NCI-H526 treated with DMSO at 0.1 percent for 48 hours (cell line): ENCODE results near the gene PARVG.

Source experiments
- DNase-seq: peaks from one replicate; lab custom pipeline; 2025; lab: John Stamatoyannopoulos, UW

PARVG gene, protein sequence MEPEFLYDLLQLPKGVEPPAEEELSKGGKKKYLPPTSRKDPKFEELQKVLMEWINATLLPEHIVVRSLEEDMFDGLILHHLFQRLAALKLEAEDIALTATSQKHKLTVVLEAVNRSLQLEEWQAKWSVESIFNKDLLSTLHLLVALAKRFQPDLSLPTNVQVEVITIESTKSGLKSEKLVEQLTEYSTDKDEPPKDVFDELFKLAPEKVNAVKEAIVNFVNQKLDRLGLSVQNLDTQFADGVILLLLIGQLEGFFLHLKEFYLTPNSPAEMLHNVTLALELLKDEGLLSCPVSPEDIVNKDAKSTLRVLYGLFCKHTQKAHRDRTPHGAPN

GRCh38 chr22:44180706-44181032, at the start of gene PARVG:
PARVG (plus strand) TSS chr22:44180925; CDS start chr22:44183330, 2,405 bp downstream.
- DNase-seq: no peak

- no peak for DNase-seq
These were observed 49.3 kb upstream of the PARVG start for GRCh38 chr22:44131412-44131811.

DNA sequence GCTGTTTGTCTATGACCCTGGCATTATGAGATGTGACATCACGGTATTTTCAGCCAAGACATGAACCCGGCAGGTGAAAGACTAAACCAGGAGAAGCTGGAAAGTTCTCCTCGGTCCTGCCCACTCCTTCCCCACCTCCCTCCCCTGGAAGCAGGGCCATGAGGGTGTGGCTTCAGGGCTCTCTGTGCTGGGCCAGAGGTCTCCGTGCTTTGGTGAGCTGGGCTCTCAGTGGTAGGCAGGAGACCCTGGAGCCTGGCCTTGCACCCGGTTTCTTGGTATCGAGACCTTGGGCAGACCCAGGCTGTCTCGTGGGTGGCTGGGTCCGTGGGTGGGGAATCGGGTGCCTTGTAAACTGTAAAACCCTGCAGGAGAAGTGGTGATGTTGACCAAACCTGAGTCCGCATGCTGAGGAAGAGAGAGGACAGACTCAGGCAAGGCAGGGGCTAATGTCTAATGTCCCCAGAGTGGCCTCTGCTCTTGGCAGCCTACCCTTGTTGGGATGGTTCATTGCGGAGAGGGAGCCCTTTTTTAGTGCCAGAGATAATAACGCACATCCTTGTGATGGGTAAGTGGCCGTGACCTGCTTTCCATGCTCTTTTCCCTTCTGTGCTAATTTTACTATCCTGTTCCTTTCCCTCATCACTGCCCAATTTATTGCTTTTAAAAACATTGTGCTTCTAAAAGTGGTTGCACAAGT, 48.6 kb upstream of the PARVG start:
- DNase-seq: no peak

DNA sequence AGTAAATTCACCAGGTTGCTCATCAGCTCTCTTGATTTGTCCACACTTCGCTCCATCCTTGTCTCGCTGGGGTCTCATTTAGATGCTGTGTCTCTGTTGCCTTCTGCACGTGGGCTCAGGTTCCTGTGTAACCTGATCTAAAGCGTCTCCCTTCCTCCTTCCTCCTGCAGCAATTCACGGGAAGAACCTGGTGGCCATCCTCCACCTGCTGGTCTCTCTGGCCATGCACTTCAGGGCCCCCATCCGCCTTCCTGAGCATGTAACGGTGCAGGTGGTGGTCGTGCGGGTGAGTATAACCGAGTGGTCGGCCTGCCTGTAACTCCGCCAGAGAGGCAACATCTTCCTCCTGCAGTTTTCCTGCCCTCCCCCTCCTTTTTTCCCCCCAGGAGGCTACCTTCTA, 48.0 kb upstream of the PARVG start:
- no peak for DNase-seq

GRCh38 chr22:44133161-44133560, 47.6 kb upstream of the PARVG start:
- no peak for DNase-seq

GRCh38 chr22:44133901-44134571, 46.7 kb upstream of the PARVG start:
- DNase-seq: no peak

- no peak for DNase-seq
These were observed 44.6 kb upstream of the PARVG start for GRCh38 chr22:44136112-44136511.

DNA sequence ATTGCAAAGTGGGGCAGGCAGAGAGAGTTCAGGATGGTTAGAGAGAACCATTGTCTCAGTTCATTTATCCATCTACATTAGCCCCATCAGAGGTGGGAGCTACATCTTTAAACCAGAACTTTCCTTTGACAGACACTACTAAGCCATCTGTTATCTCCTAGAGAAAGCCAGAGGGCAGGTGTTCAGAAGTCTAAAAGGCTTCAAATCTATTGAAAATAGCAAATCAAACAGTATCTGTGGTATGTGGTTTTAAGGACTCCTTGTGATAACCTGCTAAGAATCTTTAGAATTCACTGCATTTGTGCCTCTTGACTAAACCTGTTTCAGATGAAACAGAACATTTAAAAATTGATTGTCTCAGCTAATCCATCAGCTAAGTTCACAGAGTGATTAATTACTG, 43.9 kb upstream of the PARVG start:
- no peak for DNase-seq

GRCh38 chr22:44137415-44137814, 43.3 kb upstream of the PARVG start:
- no peak for DNase-seq

DNA sequence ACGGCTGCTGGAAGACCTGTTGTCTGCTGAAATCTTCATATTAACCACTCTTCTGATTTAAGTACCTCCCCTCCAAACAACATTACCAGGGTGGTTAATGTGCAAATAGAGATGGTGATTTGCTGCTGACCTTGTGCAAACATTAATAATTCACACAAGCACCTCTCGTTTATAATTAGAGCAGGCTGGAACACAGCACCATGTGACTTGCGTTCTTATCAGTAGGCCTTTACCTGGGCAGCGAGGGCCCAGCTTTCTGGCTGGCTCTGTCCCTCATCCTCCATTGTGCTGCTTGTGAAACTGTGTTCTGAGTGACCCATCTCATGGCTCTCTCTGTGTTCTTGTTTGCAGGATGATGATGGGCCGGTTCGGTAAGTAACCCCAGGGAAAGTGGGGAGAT, 41.0 kb upstream of the PARVG start:
- no peak for DNase-seq

GRCh38 chr22:44142421-44143104, 38.2 kb upstream of the PARVG start:
- DNase-seq: no peak

- DNase-seq: no peak
These were observed 37.6 kb upstream of the PARVG start for GRCh38 chr22:44143105-44143474.

- no peak for DNase-seq
These were observed 37.1 kb upstream of the PARVG start for GRCh38 chr22:44143579-44143978.

DNA sequence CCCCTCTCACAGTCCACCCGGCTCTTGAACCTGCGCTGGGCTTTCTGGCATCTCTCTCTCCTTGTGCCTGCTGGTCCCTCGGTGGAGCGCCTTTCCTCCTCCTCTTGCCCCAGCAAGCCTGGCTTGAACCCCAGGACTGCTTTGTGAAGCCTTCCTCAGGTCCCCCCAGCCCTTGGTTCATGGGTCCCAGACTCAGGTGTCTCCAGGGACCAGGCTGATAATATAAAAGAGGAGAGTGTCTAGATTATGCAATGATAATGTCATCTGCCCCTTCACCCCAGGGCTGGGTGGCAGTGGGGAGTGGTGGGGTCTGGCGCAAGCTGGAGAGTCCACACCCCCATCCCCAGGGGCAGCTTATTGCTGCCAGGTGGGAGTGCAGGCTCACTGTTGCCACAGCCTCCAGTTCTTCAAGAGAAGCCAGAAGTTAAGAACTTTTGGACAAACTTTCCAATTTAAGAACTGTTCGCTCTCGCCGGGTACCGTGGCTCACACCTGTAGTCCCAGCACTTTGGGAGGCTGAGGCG, 36.6 kb upstream of the PARVG start:
- DNase-seq: no peak

DNA sequence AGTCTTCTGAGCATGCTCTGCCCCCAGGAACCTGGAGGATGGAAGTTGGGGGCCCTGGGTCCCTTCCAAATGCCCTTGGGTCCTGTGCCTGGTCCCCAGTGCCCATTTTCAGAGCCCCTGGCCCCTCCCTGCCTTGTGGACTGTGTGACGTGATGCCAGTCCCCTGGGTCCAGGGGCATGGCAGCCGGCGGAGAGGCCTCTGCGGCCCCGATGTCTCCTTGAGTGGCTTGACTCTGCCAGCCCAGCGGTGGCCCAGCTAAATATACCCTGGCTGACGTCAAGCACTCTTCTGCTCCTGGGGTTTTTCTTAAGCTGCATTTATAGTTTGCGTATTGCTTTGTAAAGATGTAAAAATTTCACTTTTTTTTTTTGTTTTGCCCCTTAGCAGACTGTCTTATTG, 35.2 kb upstream of the PARVG start:
- DNase-seq: no peak

DNA sequence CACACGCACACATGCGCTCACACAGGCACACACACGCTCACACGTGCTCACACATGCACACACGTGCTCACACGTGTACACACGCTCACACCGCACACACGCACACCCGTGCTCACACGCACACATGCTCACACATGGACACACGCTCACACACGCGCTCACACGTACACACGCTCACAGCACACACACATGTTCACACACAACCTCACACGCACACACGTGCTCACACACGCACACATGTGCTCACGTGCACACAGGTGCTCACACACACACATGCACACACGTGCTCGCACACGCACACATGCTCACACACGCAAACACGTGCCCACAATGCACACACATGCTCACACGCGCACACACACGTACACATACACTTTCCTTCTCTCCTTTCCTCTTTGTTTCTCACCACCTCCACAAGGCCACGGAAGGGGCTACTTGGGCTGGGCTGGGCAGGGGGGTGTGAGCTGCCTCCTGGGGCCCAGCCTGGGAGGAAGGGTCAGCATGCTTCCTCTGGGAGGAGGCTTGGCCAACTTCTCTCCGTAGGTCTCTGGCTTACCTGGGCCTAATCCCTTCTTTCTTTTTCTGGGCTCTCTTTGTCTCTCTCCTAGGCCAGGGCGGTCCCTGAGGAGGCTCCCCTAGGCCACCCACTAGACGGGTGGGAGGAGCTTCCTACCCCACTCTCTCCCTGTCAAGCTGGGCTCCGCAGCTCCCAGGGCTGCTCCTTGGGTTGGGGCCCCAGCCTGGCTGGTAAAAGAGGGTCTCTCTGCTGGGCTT, 34.5 kb upstream of the PARVG start:
- no peak for DNase-seq

GRCh38 chr22:44147008-44147645, 33.6 kb upstream of the PARVG start:
- DNase-seq: no peak

- DNase-seq: no peak
These were observed 32.7 kb upstream of the PARVG start for GRCh38 chr22:44147821-44148574.

GRCh38 chr22:44151676-44152075, 29.0 kb upstream of the PARVG start:
- no peak for DNase-seq

- DNase-seq: no peak
These were observed 27.0 kb upstream of the PARVG start for GRCh38 chr22:44153710-44154109.
